Mesenchymal stem cell (in vitro differentiated cells and primary cell): ENCODE measurements around the gene ATG4B.
A peak's percentile ranks its signal among the peaks of the same experiment; 100 is the strongest.
"Not testable (repeated sequence)": the region's sequence is repeated elsewhere in the genome, so short reads cannot be mapped to it uniquely, and the experiment has no call there.

Experiments used
- DNase-seq: peaks from one replicate; pipeline ENCODE4 v3.0.0-alpha.2; 2013
- H2AFZ ChIP-seq: one replicate; pipeline ENCODE4 v1.6.1; 2013; ENCODE audit warnings: low read depth, mild to moderate bottlenecking, control low read depth, inconsistent platforms, low read length, moderate library complexity
- H2AK5ac ChIP-seq: 2 replicates; pipeline ENCODE4 v1.6.1; 2013; ENCODE audit warnings: low read length, moderate library complexity, mild to moderate bottlenecking, inconsistent platforms; ENCODE audit not compliant: severe bottlenecking
- H2BK120ac ChIP-seq: one replicate; pipeline ENCODE4 v1.6.1; 2013; ENCODE audit warnings: low read depth, mild to moderate bottlenecking, inconsistent platforms, low read length, moderate library complexity
- H2BK12ac ChIP-seq, 2 experiments: one replicate each; pipeline ENCODE4 v1.6.1; 2013; ENCODE audit warnings: inconsistent platforms in 2 of 2, low read length in 2 of 2, mild to moderate bottlenecking in 2 of 2, moderate library complexity in 2 of 2, control low read depth in 1 of 2
- H2BK15ac ChIP-seq: one replicate; pipeline ENCODE4 v1.6.1; 2013; ENCODE audit warnings: mild to moderate bottlenecking, low read depth, inconsistent platforms; ENCODE audit not compliant: poor library complexity, severe bottlenecking
- H2BK5ac ChIP-seq: 2 replicates; pipeline ENCODE4 v1.6.1; 2013; ENCODE audit warnings: low read depth, mild to moderate bottlenecking, low read length, control low read depth, inconsistent platforms; ENCODE audit not compliant: poor library complexity, severe bottlenecking
- H3K14ac ChIP-seq, 2 experiments: one replicate each; pipeline ENCODE4 v1.6.1; 2013; ENCODE audit warnings: inconsistent platforms in 2 of 2, low read length in 2 of 2, control low read depth in 1 of 2, mild to moderate bottlenecking in 1 of 2, moderate library complexity in 1 of 2
- H3K18ac ChIP-seq, 2 experiments: one replicate each; pipeline ENCODE4 v1.6.1; 2013; ENCODE audit warnings: inconsistent platforms in 2 of 2, low read length in 2 of 2, control low read depth in 1 of 2, low read depth in 1 of 2, mild to moderate bottlenecking in 1 of 2
- H3K23ac ChIP-seq, 2 experiments: one replicate each; pipeline ENCODE4 v1.6.1; 2013; ENCODE audit warnings: inconsistent platforms in 2 of 2, low read length in 2 of 2, mild to moderate bottlenecking in 2 of 2, moderate library complexity in 2 of 2, control low read depth in 1 of 2
- H3K27ac ChIP-seq: 2 replicates; pipeline ENCODE4 v1.5.1; 2013; ENCODE audit warnings: mild to moderate bottlenecking, moderate library complexity, low read length, control low read depth, inconsistent platforms; ENCODE audit not compliant: poor library complexity, severe bottlenecking
- H3K27me3 ChIP-seq, 2 experiments: 2 replicates each; pipeline versions ENCODE4 v1.6.1 to v1.7.0; 2013; ENCODE audit warnings: low read length in 2 of 2, mild to moderate bottlenecking in 2 of 2, moderate library complexity in 2 of 2, control low read depth in 1 of 2, inconsistent platforms in 1 of 2; ENCODE audit not compliant: control insufficient read depth in 1 of 2, insufficient read depth in 1 of 2
- H3K36me3 ChIP-seq, 2 experiments: 2 replicates each; pipeline versions ENCODE4 v1.6.1 to v1.7.0; 2013; ENCODE audit warnings: low read length in 2 of 2, control low read depth in 1 of 2, inconsistent platforms in 1 of 2, low read depth in 1 of 2, mild to moderate bottlenecking in 1 of 2; ENCODE audit not compliant: insufficient read depth in 2 of 2, control insufficient read depth in 1 of 2
- H3K4ac ChIP-seq, 2 experiments: one replicate each; pipeline ENCODE4 v1.6.1; 2013; ENCODE audit warnings: inconsistent platforms in 2 of 2, low read length in 2 of 2, mild to moderate bottlenecking in 2 of 2, moderate library complexity in 2 of 2, control low read depth in 1 of 2, low read depth in 1 of 2
- H3K4me1 ChIP-seq: 2 replicates; pipeline ENCODE4 v1.6.1; 2013; ENCODE audit warnings: low read depth, low read length, control low read depth; ENCODE audit not compliant: control insufficient read depth, insufficient read depth
- H3K4me2 ChIP-seq: 2 replicates; pipeline ENCODE4 v1.6.1; 2013; ENCODE audit warnings: low read length, mild to moderate bottlenecking, inconsistent platforms; ENCODE audit not compliant: poor library complexity, severe bottlenecking
- H3K4me3 ChIP-seq, 2 experiments: 2 replicates each; pipeline versions ENCODE4 v1.5.1 to v1.7.0; 2013; ENCODE audit warnings: low read length in 2 of 2, mild to moderate bottlenecking in 2 of 2, control low read depth in 1 of 2, low read depth in 1 of 2; ENCODE audit not compliant: insufficient read depth in 1 of 2
- H3K79me1 ChIP-seq: replicated peaks from 2 replicates; pipeline ENCODE4 v1.6.1; 2013; ENCODE audit warnings: mild to moderate bottlenecking, control low read depth, low read length, inconsistent platforms; ENCODE audit not compliant: poor library complexity, severe bottlenecking
- H3K9ac ChIP-seq: 2 replicates; pipeline ENCODE4 v1.7.0; 2013; ENCODE audit warnings: mild to moderate bottlenecking, low read length, moderate library complexity
- H3K9me3 ChIP-seq: 2 replicates; pipeline ENCODE4 v1.7.0; 2013; ENCODE audit warnings: mild to moderate bottlenecking, low read length; ENCODE audit not compliant: control insufficient read depth
- H4K8ac ChIP-seq: one replicate; pipeline ENCODE4 v1.6.1; 2013; ENCODE audit warnings: inconsistent platforms, mild to moderate bottlenecking, low read length, moderate library complexity
- H4K91ac ChIP-seq: one replicate; pipeline ENCODE4 v1.6.1; 2013; ENCODE audit warnings: mild to moderate bottlenecking, low read length, inconsistent platforms
- WGBS: methylation state at CpG from one replicate; pipeline ENCODE4 v1.1.7; 2013; ENCODE audit warnings: mixed read lengths; 5-methylcytosine and 5-hydroxymethylcytosine counted together

ATG4B gene

GRCh38 chr2:241662731-241663130, 25.2 kb downstream of the ATG4B start:
- H2AK5ac ChIP-seq, H2AFZ ChIP-seq, H3K14ac ChIP-seq, H2BK5ac ChIP-seq, H3K23ac ChIP-seq, H4K8ac ChIP-seq, H3K27ac ChIP-seq, H3K4me2 ChIP-seq, DNase-seq, H2BK12ac ChIP-seq, H3K27me3 ChIP-seq, H2BK120ac ChIP-seq, H3K9me3 ChIP-seq, H2BK15ac ChIP-seq, H3K4me3 ChIP-seq, H3K4ac ChIP-seq, H4K91ac ChIP-seq, H3K18ac ChIP-seq, H3K9ac ChIP-seq: not testable (repeated sequence)
- Histone ChIP-seq H3K79me1 (peaks cover 21% of the 10 kb centered on the region), H3K4me1 (peaks cover 25% of the 10 kb centered on the region), H3K36me3 (peaks cover 45 to 56% of the 10 kb centered on the region in 2 experiments)
- WGBS = 92% methylated on average over 24 of the region's 24 CpGs

GRCh38 chr2:241665731-241666440, 28.4 kb downstream of the ATG4B start:
- H3K36me3 ChIP-seq = peaks cover 48 to 55% of the 10 kb centered on the region in 2 experiments
- no peak overlapping the region for H3K23ac ChIP-seq
- WGBS = 94% methylated on average over 20 of the region's 23 CpGs
- peak overlapping the region; percentile 34 for H3K9ac ChIP-seq
- no peak overlapping the region for H2AFZ ChIP-seq
- peaks cover 35% of the 10 kb centered on the region for H3K79me1 ChIP-seq
- H3K14ac ChIP-seq = no peak overlapping the region
- no peak overlapping the region for H3K4ac ChIP-seq
- H3K9me3 ChIP-seq = no peaks in the 10 kb centered on the region
- no peak for DNase-seq
- H4K8ac ChIP-seq = no peak overlapping the region
- no peak overlapping the region for H2BK5ac ChIP-seq
- H2BK15ac ChIP-seq = no peak overlapping the region
- H3K18ac ChIP-seq = no peak overlapping the region
- no peaks in the 10 kb centered on the region for H3K27me3 ChIP-seq
- no peak overlapping the region for H3K27ac ChIP-seq
- H3K4me3 ChIP-seq = no peak overlapping the region
- no peak overlapping the region for H4K91ac ChIP-seq
- no peak overlapping the region for H2AK5ac ChIP-seq
- no peak overlapping the region for H2BK120ac ChIP-seq
- H3K4me1 ChIP-seq = peaks cover 23% of the 10 kb centered on the region
- no peak overlapping the region for H3K4me2 ChIP-seq
- H2BK12ac ChIP-seq = peak overlapping the region in 1 of 2 experiments; percentile 15

- Histone ChIP-seq H2BK15ac (no peak overlapping the region), H4K8ac (no peak overlapping the region), H2AK5ac (no peak overlapping the region)
Measured at GRCh38 chr2:241666627-241667400, 29.3 kb downstream of the ATG4B start.

GRCh38 chr2:241668354-241668753, 30.9 kb downstream of the ATG4B start:
- H3K27ac ChIP-seq = no peak overlapping the region
- no peaks in the 10 kb centered on the region for H3K9me3 ChIP-seq
- H2AK5ac ChIP-seq = no peak overlapping the region
- no peak overlapping the region for H3K4ac ChIP-seq
- H2BK15ac ChIP-seq = no peak overlapping the region
- peaks cover 38% of the 10 kb centered on the region for H3K79me1 ChIP-seq
- H3K23ac ChIP-seq = no peak overlapping the region
- DNase-seq = no peak
- H3K4me1 ChIP-seq = peaks cover 24% of the 10 kb centered on the region
- H3K4me3 ChIP-seq = no peak overlapping the region
- H3K14ac ChIP-seq = no peak overlapping the region
- H4K91ac ChIP-seq = peak overlapping the region; percentile 21
- H3K4me2 ChIP-seq = no peak overlapping the region
- H2BK12ac ChIP-seq = no peak overlapping the region
- H3K9ac ChIP-seq = no peak overlapping the region
- H3K27me3 ChIP-seq = no peaks in the 10 kb centered on the region
- no peak overlapping the region for H2BK5ac ChIP-seq
- H4K8ac ChIP-seq = no peak overlapping the region
- H2AFZ ChIP-seq = no peak overlapping the region
- no peak overlapping the region for H2BK120ac ChIP-seq
- 96% methylated on average over 17 of the region's 21 CpGs for WGBS
- peaks cover 63 to 64% of the 10 kb centered on the region in 2 experiments for H3K36me3 ChIP-seq
- H3K18ac ChIP-seq = no peak overlapping the region

More at GRCh38 chr2:241666627-241667400, 29.3 kb downstream of the ATG4B start:
- peak overlapping the region; percentile 28 for H4K91ac ChIP-seq
- H3K79me1 ChIP-seq = peaks cover 32% of the 10 kb centered on the region
- no peak overlapping the region for H3K4me3 ChIP-seq
- H2AFZ ChIP-seq = no peak overlapping the region
- no peak overlapping the region for H3K27ac ChIP-seq
- no peak overlapping the region for H3K9ac ChIP-seq
- no peak overlapping the region for H2BK120ac ChIP-seq
- no peaks in the 10 kb centered on the region for H3K9me3 ChIP-seq
- H2BK5ac ChIP-seq = no peak overlapping the region
- H3K4ac ChIP-seq = no peak overlapping the region
- H3K27me3 ChIP-seq = no peaks in the 10 kb centered on the region
- DNase-seq = peak; percentile 47
- H3K4me1 ChIP-seq = peaks cover 23% of the 10 kb centered on the region
- 79% methylated on average over 37 of the region's 42 CpGs for WGBS
- H3K14ac ChIP-seq = no peak overlapping the region
- no peak overlapping the region for H3K23ac ChIP-seq
- H3K4me2 ChIP-seq = no peak overlapping the region
- no peak overlapping the region for H3K18ac ChIP-seq
- no peak overlapping the region for H2BK12ac ChIP-seq
- peaks cover 48 to 55% of the 10 kb centered on the region in 2 experiments for H3K36me3 ChIP-seq
